ENCODE data around the gene NXN.

- no peak for TF ChIP-seq CTCF (IDR thresholded peaks at IDR 0.05)
- TF ChIP-seq POLR2AphosphoS5 (IDR thresholded peaks at IDR 0.05; ENCODE audit: low read depth, low read length): no peak
- no peak for TF ChIP-seq TCF7L2 (IDR thresholded peaks at IDR 0.05; ENCODE audit: low read depth, low read length)
These were observed 82.5 kb downstream of the NXN start for GRCh38 chr17:896953-897661.

All from Panc1 (cell line).